HG02798 (cell line): Measurements from ENCODE around the gene ACR.
"Not testable (repeated sequence)": the region's sequence is repeated elsewhere in the genome, so short reads cannot be mapped to it uniquely, and the experiment has no call there.

Experiments
- ATAC-seq: cut with Tn5 transposase; IDR thresholded peaks from one replicate; pipeline ENCODE4 v1.9.1; 2021; ENCODE audit warnings: mild to moderate bottlenecking; ENCODE audit not compliant: unreplicated experiment, poor library complexity

The ACR gene

DNA sequence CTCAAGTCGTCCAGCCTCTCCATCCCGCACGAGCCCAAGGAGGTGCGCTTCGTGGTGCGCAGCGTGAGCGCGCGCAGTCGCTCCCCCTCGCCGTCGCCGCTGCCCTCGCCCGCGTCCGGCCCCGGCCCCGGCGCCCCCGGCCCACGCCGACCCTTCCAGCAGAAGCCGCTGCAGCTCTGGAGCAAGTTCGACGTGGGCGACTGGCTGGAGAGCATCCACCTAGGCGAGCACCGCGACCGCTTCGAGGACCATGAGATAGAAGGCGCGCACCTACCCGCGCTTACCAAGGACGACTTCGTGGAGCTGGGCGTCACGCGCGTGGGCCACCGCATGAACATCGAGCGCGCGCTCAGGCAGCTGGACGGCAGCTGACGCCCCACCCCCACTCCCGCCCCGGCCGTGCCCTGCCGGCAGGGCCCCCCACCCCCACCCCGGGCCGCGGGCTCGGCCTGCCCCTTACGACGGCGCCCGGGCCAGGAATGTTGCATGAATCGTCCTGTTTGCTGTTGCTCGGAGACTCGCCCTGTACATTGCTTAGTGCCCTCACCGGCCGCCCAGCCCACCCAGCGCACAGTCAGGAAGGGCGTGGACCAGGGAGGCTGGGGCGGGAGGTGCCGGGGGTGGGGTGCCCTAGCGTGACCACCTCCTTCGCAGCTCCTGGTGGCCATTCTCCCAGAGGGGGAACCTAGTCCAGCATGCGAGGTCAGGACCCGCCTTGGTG is 6.9 kb upstream of the ACR start:
- ATAC-seq: no peak

DNA sequence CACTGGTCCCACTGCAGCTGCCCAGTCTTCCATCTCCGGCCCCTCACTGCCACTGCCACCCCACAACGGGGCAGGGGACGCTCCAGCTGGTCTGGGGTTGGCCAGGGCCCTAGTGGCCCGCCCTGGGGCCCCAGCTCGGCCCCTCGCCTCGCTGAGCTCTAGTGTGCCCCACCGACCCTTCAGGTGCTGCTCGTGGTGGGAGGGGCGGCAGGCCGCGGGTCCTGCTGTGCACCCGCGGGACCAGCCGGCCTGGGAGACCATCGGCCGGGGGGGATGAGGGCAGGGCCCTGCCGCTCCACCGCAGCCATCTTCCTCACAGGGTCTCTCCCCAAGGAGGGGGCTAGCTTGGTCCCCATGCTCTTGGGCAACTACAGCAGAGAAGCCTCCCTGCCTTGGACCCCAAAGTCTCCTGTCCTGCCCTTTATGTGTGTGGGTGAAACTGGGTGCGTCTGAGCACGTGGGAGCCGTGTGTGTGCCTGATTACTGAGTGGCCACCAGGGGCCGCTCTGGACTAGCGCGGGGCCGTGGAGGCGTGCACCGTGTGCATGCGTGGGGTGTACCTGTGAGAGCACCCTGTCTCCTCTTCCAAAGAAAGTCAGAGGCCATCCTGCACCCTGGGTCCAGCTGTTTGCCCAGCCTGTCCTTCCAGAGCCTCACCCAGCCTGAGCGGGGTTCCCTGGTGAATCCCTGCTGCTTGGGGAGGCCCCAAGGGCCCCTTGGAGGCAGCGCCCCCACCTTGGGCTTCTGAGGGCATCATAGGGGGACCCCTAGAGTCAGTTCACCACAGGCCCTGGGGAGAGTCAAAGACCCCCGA is 6.0 kb upstream of the ACR start:
- no peak for ATAC-seq

DNA sequence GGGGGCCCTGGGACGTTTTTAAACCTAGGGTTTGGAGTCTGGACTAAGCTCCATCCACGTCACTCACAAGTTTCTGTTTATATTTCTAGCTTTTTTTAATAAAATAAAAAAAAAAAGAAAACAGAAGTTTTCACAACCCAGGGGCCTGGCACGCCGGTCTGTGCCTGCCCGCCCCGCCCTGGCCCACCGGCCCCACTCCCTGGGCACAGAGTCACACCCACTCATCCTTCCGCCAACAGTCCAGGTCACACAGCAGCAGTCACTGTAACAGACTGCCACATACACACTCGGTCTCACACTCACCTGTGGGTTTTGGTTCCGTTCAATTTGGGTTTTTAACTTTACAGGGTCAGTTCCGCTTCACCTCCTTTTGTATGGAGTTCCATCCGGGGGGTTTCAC is 5.3 kb upstream of the ACR start:
- no peak for ATAC-seq

DNA sequence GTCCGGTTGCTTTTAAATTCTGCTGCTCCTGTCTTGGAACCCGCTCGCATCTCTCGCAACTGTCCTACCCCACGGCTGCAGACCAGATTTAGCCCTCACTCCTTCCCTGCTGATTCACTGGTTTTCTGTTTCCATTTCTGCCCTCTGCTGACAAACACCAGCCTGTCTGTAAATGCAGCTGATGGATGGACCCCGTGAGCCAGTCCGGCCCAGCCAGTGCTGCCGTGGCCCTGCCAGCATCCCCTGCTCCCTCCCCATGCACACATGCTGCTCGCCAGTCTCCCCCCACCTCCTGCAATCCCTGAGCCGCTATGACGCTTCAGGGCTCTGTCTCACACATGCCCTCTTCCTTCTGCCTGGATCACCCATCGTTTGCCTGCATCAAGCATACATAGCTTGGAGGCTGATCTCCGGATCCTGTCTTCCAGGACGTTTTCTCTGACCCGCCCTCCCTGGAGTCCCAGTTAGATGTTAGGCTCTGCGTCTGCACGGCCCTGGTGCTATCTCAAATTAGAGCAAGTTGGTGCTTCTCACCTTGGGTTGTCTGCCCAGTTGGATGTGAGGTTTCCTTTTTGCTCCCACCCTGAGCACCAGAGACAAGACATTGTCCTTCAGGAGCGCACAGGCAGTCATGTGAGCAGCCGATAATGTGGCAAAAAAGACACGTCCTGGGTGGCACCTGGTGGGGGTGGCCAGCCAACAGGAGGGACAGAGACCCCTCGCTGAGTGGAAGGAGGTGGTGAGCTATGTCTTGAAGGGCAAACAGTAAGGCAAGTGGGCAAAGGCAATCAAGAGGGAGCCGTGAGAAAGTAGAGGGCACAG is 4.3 kb upstream of the ACR start:
- ATAC-seq: no peak

DNA sequence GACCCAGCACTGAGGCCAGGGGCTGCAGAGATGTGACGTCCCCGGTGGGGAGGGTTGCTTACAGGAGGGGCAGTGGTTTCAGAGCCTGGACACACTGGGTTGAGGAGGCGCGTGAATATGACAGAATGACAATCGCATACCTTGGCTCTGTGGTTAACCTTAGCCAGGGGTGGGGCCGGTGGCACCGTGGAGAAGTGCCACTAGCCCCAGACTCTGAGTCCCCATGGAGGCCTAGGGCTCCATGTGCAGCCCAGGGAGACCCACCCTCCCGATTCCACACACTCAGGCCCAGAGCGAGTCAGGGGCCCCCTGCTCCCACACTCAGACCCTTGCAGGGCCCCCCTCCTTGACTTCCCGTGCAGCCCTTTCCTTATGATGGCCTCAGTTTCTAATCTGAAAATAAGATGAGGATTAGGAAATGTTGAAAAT is 3.6 kb upstream of the ACR start:
- ATAC-seq: no peak

DNA sequence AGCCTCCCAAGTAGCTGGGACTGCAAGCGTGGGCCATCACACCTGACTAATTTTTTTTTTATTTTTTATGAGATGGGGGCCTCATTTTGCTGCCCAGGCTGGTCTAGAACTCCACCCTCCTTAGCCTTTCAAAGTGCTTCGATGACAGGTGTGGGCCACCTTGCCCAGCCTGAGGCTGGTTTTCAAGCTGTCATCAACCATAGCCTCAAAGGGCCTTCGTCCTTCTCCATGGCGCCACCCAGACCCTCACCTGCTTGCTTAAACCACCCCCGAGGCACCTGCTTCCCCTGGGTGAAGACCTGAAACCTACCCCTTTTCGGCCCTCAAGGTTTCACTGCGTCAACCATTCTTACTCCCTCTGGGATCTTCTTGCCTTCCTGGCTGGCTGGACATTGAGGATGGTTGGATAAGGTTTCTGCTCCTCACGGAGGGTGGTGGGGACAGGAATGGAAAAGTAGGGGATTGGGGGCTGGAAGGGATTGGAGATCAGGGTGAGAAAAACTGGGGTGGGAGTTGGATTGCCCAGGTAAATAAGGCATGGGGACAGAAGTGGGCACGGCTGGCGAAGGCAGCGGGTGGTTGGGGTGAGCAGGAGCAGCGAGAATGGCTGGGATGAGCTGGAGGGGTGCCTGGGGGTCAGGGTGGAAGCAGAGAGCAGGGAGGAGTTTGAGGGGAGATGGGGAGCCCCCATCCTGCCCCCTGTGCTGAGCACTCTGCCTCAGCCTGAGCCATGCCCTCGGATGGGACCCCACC is 2.8 kb upstream of the ACR start:
- no peak for ATAC-seq

DNA sequence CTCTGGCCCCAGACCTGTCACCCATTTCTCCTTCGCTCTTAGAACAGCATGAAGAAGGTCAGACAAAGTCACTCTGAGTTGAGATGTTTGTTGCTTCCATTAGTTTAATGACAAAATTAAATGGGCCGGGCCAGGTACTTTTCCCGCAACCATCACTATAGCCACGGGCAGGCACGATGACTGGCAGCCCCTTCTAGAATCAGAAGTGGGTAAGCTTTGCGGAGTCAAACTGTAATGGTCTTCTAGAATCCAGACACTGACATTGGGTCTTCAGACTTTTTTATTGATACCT is 2.3 kb upstream of the ACR start:
- ATAC-seq: no peak

DNA sequence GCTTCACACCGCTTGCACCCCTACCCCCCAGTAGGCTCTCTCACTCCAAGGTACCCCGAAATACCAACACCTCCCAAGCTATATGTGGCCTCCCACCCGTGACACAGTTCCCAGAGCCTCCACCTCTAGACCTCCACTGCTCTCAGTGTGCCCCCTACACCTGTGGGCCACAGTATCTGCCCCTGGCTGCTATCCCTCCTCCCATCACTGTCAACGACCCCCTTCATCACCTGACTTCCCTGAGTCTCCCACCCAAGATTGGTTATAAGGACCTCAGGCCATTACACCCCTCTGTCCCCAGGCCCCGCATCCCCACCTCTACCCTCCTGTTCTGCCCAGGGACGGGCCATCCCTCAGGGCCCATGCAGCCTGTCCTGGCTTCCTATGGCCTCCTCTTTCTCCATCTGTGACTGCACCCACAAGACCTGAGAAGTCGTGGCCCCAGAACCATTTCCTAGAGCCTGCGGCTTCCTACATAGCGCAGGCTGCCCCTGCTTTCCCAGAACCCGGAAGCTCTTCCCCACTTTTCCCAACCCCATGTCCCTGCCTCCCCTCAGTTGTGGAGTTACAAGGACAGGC is 734 bp downstream of the ACR start:
- ATAC-seq: no peak

DNA sequence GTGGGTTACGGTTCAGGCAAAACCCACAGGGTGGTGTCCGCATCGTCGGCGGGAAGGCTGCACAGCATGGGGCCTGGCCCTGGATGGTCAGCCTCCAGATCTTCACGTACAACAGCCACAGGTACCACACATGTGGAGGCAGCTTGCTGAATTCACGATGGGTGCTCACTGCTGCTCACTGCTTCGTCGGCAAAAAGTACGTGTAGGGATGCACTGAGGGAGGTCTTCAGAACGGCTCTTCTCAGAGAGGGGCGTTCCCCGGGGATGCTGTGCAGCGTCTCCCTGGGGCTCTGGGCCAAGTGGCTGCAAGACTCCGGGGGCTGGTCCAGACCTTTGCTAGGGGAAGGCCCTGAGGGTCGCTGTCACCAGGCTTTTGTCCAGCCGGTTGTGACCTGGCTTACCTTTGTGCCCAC is 1.3 kb downstream of the ACR start:
- ATAC-seq: no peak

DNA sequence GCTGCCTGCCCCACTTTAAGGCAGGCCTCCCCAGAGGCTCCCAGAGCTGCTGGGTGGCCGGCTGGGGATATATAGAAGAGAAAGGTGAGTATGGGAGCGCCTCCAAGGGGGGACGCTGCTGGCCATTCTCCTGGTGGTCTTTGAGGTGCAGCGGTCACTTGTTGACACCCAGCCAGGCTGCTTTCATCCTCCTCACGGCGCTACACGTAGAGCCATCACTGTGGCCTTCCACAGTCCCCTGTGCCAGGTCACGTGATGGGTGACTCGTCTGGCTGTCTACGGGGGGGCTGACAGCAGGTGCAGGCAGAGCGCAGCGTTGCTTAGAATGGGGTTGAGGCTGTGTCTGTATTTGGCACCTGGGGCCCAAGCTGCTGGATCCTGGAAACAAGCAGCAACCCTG is 1.9 kb downstream of the ACR start:
- no peak for ATAC-seq

DNA sequence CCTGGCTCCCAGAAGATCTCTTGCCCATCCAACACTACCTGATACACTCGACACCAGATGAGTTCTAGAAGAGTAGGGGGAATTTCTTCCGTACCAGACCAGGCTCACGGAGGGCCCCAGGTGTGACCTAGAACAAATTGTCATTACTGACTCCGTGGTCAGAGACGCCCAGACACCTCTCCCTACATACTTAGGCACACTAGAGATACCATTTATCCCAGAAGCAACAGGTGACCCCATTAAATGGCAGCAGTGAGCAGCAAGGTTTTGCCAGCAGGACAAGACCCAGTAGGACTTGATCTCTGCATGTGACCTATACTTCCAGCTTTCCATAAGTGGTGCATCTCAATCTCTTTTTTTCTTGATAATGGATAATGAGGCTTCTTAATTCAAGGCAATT is 2.7 kb downstream of the ACR start:
- not testable (repeated sequence) for ATAC-seq

DNA sequence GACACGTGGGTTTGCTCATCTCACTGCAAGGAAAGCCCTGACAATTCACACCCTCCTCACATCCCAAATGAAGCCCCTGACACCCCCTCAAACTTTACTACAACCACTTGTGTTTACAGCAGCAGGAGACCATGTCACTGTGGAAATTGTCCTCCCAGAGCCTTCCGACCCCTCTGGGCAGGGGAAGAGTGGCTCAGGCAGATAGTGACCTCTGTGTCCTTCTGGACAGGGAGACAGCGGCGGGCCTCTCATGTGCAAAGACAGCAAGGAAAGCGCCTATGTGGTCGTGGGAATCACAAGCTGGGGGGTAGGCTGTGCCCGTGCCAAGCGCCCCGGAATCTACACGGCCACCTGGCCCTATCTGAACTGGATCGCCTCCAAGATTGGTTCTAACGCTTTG is 6.4 kb downstream of the ACR start:
- not testable (repeated sequence) for ATAC-seq

DNA sequence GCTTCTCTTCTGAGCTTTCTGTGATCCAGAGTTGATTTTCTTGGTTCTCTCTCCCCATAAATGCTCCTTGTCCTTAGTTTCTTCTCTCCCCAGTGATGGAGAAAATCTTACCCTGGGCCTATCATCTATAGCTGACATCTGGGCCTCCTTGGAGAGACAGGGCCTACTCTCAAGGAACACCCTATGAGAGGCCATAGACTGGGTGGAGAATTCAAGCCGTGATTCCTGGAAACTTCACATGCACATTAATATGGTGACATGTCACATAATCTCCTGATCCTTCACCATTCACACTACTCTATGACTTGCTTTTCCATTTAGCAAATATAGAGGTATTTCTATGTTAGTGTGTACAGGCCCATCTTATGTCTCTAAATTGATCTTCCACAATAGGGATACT is 9.5 kb downstream of the ACR start:
- not testable (repeated sequence) for ATAC-seq

DNA sequence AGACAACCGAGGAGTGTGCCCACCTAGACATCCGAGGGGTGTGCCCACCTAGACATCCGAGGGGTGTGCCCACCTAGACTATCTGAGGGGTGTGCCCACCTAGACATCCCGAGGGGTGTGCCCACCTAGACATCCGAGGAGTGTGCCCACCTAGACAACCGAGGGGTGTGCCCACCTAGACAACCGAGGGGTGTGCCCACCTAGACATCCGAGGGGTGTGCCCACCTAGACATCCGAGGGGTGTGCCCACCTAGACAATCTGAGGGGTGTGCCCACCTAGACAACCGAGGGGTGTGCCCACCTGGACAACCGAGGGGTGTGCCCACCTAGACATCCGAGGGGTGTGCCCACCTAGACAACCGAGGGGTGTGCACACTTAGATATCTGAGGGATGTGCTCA is 10.6 kb downstream of the ACR start:
- ATAC-seq: not testable (repeated sequence)

DNA sequence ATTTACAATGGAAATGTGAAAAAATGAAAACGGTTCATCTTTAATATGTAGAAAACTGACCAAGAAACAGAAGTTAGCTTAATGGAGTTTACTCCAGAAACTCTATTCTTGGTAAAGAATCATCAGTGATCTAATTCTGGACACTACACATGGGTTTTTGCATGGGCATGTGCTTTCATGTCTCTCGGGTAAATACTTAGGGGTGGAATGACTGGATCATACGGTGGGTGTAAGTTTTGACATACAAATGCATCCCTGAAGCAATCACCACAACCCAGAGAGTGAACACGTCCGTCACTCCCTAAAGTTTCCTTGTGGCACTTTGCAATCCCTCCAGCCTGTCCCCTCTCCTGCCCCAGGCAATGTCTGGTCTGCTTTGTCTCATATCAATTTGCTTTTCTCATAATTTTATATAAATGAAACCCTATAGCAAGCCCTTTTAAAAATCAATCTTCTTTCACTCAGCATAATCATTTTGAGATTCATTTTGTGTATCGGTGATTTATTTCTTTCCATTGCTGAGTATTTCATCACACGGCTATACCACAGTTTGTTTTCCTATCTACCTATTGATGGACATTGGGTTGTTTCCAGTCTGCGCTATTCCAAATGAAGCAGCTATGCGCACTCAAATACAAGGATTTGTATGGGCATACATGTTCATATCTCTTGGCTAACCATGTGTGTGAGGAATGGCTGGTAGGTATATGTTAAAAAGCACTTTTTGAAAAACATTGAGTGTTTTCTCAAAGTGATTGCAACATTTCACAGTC is 11.5 kb downstream of the ACR start:
- not testable (repeated sequence) for ATAC-seq

DNA sequence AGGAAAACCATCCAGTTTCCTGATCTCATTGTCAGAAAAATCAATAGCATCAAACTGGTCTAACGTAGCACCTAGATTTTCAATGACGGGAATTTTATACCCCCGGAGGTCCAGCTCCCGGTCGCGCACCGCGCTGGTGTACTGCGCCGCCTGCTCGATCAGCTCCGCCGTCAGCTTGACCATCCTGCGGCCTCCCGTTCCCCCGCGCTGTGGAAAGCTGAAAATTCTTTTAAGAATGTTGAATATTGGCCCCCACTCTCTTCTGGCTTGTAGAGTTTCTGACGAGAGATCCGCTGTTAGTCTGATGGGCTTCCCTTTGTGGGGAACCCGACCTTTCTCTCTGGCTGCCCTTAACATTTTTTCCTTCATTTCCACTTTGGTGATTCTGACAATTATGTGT is 17.2 kb downstream of the ACR start:
- not testable (repeated sequence) for ATAC-seq

DNA sequence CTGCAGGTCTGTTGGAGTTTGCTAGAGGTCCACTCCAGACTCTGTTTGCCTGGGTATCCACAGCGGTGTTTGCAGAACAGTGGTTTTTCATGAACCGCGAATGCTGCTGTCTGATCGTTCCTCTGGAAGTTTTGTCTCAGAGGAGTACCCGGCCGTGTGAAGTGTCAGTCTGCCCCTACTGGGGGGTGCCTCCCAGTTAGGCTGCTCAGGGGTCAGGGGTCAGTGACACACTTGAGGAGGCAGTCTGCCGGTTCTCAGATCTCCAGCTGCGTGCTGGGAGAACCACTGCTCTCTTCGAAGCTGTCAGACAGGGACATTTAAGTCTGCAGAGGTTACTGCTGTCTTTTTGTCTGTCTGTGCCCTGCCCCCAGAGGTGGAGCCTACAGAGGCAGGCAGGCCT is 18.4 kb downstream of the ACR start:
- ATAC-seq: not testable (repeated sequence)

DNA sequence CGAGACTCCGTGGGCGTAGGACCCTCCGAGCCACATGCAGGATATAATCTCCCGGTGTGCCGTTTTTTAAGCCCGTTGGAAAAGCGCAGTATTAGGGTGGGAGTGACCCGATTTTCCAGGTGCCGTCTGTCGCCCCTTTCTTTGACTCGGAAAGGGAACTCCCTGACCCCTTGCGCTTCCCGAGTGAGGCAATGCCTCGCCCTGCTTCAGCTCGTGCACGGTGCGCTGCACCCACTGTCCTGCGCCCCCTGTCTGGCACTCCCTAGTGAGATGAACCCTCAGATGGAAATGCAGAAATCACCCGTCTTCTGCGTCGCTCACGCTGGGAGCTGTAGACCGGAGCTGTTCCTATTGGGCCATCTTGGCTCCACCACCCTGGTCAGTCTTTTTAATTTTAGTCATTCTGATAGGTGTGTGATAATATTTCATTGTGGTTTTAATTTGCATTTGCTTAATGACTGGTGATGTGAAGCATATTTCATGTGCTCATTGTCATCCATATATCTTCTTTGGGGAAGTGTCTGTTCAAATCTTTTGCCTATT is 19.0 kb downstream of the ACR start:
- ATAC-seq: not testable (repeated sequence)
